Tibial nerve (tissue), 3 donors: ENCODE results near the gene CFD.

Experiments
- CTCF ChIP-seq, 5 experiments: fragments of 200-600 bp in 3 of 5; fragments of 450-650 bp in 2 of 5; sonication (generic) in 3 of 5; IDR thresholded peaks; one replicate each; pipeline ENCODE4 v1.5.1; 2016 to 2019; ENCODE audit warnings: antibody characterized with exemption in 5 of 5, mild to moderate bottlenecking in 3 of 5, moderate library complexity in 2 of 5
- POLR2A ChIP-seq, 2 donors: fragments of 450-650 bp; IDR thresholded peaks; one replicate each; pipeline ENCODE4 v1.6.1; 2017; ENCODE audit warnings: antibody characterized with exemption in 2 of 2, mild to moderate bottlenecking in 2 of 2, moderate library complexity in 2 of 2

GRCh38 chr19:873561-874041 lies 14.1 kb downstream of the CFD start:
- TF ChIP-seq POLR2A (IDR thresholded peaks at IDR 0.05) (no peak), CTCF (IDR thresholded peaks at IDR 0.05) (no peak)
